ENCODE measurements around the gene CAPN9. TPM values are rescaled to one million over a fixed set of nuclear protein-coding genes. Genes with fewer than 3 reads are reported as not detected.

The CAPN9 gene
- total RNA-seq, 1 donor from 2014 or later, result 26.6 TPM

DNA sequence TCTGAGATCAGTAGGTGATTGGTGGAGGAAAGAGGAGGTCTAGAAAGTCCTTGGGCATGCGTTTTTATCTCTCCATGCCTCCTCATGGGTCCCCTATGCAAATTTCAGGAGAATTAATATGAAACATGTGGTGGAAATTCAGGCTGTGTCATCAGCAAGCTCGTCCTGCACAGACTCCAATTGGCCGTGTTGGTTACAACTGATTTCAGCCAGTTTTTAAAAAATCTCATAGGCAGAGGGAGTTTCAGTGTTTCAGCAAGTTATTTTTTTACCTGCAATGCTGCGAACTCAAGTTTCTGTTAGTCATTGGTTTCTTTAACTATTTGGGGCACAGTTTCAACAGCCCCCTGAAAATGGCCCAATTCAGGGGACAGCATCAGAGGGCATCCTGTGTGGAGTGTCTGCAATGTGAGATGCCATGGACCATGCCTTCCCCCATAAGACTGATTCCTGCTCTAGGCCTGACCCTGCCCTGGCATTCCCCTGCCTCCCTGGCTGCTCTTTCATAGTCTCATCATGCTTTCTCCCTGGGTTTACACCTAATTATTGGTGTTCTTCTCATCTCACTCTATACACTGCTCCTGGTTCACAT lies 61.2 kb downstream of the CAPN9 start:
- TF ChIP-seq, protein P1, sequence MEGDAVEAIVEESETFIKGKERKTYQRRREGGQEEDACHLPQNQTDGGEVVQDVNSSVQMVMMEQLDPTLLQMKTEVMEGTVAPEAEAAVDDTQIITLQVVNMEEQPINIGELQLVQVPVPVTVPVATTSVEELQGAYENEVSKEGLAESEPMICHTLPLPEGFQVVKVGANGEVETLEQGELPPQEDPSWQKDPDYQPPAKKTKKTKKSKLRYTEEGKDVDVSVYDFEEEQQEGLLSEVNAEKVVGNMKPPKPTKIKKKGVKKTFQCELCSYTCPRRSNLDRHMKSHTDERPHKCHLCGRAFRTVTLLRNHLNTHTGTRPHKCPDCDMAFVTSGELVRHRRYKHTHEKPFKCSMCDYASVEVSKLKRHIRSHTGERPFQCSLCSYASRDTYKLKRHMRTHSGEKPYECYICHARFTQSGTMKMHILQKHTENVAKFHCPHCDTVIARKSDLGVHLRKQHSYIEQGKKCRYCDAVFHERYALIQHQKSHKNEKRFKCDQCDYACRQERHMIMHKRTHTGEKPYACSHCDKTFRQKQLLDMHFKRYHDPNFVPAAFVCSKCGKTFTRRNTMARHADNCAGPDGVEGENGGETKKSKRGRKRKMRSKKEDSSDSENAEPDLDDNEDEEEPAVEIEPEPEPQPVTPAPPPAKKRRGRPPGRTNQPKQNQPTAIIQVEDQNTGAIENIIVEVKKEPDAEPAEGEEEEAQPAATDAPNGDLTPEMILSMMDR (IDR thresholded peaks at IDR 0.05), result no peak
- no peaks in the 10 kb centered on the region for H3K9me3 ChIP-seq
- H3K36me3 ChIP-seq, result no peaks in the 10 kb centered on the region
- ATAC-seq, result no peak
- H3K27me3 ChIP-seq (ENCODE audit: low read depth), result no peaks in the 10 kb centered on the region
- H3K4me3 ChIP-seq, result no peak overlapping the region
- H3K4me1 ChIP-seq, result no peaks in the 10 kb centered on the region
- no peak for DNase-seq
- no peak overlapping the region for H3K27ac ChIP-seq
- intact Hi-C loops (cut with DNase I), result no loop called here

DNA sequence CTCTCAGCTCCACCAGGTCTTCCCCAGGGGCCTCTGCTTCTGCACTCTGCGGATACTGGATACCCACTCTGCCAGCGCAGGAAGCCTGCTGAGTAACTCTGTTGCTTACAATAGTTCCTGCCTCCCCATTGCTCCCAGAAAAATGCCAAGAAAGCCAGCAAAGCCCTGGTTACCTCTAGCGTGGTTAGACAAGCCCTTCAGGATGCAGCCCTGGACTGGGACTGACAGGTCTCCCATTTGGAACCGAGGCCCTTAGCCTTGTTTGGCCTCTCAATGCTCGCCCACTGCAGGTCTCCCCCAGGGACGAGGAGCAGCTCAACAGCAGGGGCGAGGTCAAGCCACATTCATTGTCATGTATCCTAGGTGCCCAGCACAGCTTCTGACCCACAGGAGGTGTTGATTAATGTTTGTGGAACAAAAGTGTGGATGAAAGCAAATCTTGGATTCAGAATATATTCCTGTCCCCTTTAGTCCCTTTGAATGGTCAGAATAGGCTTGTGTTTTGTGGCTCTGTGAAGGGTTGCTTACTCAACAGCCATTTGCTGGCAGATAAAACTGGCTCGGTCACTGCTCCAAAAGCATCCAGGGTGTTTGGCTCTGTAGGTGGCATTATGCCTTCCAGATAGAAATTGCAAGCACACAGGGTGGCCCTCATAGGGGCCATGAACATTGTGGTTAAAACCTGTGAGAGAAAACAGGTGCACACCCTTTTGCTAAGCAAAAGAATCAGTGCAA lies 62.2 kb downstream of the CAPN9 start:
- no peak overlapping the region for H3K27ac ChIP-seq
- TF ChIP-seq, protein P1 (IDR thresholded peaks at IDR 0.05), result no peak
- H3K9me3 ChIP-seq, result no peaks in the 10 kb centered on the region
- no peaks in the 10 kb centered on the region for H3K4me1 ChIP-seq
- ATAC-seq (no peak), DNase-seq (no peak)
- no peaks in the 10 kb centered on the region for H3K36me3 ChIP-seq
- intact Hi-C loops (cut with DNase I), result no loop called here
- no peak overlapping the region for H3K4me3 ChIP-seq
- H3K27me3 ChIP-seq (ENCODE audit: low read depth), result no peaks in the 10 kb centered on the region

DNA sequence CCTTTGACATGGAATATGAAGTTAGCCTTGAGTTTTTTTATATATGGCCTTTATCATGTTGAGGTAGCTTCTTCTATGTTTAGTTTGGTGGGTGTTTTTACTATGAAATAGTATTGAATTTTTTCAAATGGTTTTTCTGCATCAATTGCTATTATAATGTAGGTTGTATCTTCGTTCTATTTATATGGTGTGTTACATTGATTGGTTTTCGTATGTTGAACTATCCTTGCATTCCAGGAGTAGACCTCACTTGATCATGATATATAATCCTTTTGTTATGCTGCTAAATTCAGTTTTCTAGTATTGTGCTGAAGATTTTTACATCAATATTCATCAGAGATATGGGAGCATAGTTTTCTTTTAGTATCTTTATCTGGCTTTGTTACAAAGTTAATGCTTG lies 65.4 kb downstream of the CAPN9 start:
- DNase-seq, result no peak
- intact Hi-C loops (cut with DNase I), result loop anchor here (10.0 kb wide), 1 partner anchor 102 kb away; no protein-coding TSS in a partner anchor
- H3K36me3 ChIP-seq, result no peaks in the 10 kb centered on the region
- no peak overlapping the region for H3K4me3 ChIP-seq
- no peaks in the 10 kb centered on the region for H3K4me1 ChIP-seq
- no peak for ATAC-seq
- no peaks in the 10 kb centered on the region for H3K9me3 ChIP-seq
- TF ChIP-seq, protein P1 (IDR thresholded peaks at IDR 0.05), result no peak
- H3K27me3 ChIP-seq (ENCODE audit: low read depth), result no peaks in the 10 kb centered on the region
- H3K27ac ChIP-seq, result no peak overlapping the region

DNA sequence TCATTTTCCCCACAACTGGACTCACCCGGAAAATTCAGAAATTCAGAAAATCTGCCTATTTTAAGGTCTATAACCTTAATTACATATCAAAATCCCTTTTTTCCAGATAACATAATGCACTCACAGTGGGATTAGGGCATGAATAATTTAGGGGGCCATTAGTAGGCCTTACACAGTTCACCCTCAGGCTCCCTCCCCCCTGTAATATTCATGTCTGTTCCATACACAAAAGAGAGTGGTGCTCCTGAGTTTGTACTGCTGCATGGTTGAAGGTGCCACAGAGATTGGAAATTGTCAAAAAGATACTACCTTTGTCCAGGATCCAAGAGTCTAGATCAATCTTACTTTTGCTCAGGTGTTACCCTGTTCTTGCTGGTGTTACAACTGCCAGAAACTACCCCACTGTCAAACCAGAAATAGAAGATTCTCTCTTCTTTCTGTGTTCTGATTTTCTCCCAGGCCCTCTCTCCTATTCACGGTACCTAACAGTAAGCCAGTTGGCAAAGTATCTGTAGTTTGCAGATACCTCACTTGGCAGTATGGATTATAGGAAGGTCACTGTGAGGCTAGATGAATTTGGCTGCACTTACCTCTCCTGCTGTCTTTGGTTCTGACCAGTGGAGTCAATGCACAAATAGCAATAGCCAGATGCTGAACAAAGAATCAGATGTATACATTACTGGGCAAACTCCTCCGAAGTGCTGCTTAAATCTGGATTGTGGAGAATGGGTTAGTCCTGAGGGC lies 67.9 kb downstream of the CAPN9 start:
- TF ChIP-seq, protein P1 (IDR thresholded peaks at IDR 0.05), result no peak
- Histone ChIP-seq H3K36me3 (no peaks in the 10 kb centered on the region), H3K9me3 (no peaks in the 10 kb centered on the region), H3K4me3 (no peak overlapping the region), H3K27me3 (ENCODE audit: low read depth) (no peaks in the 10 kb centered on the region), H3K27ac (no peak overlapping the region), H3K4me1 (no peaks in the 10 kb centered on the region)
- DNase-seq, result no peak
- intact Hi-C loops (cut with DNase I), result loop anchor here (10.0 kb wide), 1 partner anchor 100 kb away; no protein-coding TSS in a partner anchor
- no peak for ATAC-seq

DNA sequence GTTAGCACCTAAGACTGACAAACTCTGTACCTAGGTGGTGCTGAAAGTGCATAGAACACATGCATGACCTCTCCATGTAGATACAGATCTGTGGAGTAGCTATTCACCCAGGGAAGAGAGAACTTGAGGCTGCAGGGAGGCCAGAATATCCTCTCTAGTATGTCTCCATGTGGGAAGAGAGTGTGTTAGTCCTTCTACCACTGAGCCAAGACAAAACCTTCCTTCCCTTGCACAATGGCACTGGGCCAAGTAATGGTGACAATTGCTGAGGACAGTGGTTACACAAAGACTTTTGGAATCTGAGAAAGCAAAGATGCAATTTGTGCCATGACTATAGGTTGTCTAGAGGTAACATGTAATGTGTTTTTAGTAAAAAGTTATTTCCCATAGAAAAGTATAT lies 68.8 kb downstream of the CAPN9 start:
- TF ChIP-seq, protein P1 (IDR thresholded peaks at IDR 0.05), result no peak
- Histone ChIP-seq H3K9me3 (no peaks in the 10 kb centered on the region), H3K27me3 (ENCODE audit: low read depth) (no peaks in the 10 kb centered on the region), H3K4me3 (no peak overlapping the region), H3K36me3 (no peaks in the 10 kb centered on the region), H3K27ac (no peak overlapping the region), H3K4me1 (no peaks in the 10 kb centered on the region)
- intact Hi-C loops (cut with DNase I), result loop anchor here (10.0 kb wide), 1 partner anchor 99 kb away; no protein-coding TSS in a partner anchor
- ATAC-seq (no peak), DNase-seq (no peak)
